ENCODE data around the gene LPAR3.

Gene LPAR3

DNA sequence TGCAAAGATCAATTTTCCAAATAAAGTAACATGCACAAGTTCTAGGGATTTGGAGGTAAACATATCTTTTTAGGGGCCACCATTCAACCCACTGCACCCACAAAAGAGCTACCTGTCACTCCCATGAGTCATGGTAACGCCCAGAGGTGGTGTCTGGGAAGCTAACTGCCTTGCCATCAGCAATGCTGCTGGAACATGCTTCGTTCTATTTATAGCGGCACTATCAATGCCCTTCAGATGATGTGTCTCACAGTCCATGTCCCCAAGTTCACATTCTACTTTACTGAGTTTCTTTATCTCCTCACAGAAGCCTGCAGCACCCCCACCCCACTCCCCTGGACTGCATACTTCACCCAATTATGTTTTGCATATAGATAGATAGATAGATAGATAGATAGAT, 95.4 kb downstream of the LPAR3 start:
- Histone ChIP-seq H3K27me3 (ENCODE audit: control insufficient read depth, low read length) (no peaks in the 10 kb centered on the region), H3F3A (ENCODE audit: control insufficient read depth, insufficient read depth) (no peaks in the 10 kb centered on the region), H3K36me3 (ENCODE audit: control insufficient read depth, low read length) (no peaks in the 10 kb centered on the region), H3K27ac (ENCODE audit: low read depth, low read length) (no peak overlapping the region), H3K9me2 (replicated peaks; ENCODE audit: control insufficient read depth, low read length) (no peaks in the 10 kb centered on the region), H3K4me3 (ENCODE audit: low read length) (no peak overlapping the region), H3K9me3 (ENCODE audit: control insufficient read depth, insufficient read depth, low read length) (no peaks in the 10 kb centered on the region), H3K79me2 (ENCODE audit: control insufficient read depth, low read length) (no peaks in the 10 kb centered on the region), H3K4me2 (ENCODE audit: low read length) (no peak overlapping the region), H4K20me1 (ENCODE audit: control insufficient read depth, insufficient read depth, low read depth, low read length) (no peaks in the 10 kb centered on the region), H3K4me1 (ENCODE audit: control insufficient read depth, low read length) (no peaks in the 10 kb centered on the region)
- TF ChIP-seq CTCF (IDR thresholded peaks at IDR 0.05; ENCODE audit: low read depth, low read length, poor library complexity, severe bottlenecking) (no peak), EZH2phosphoT487 (IDR thresholded peaks at IDR 0.05; ENCODE audit: borderline replicate concordance, low read length) (no peak)

- H3K27me3 ChIP-seq (ENCODE audit: control insufficient read depth, low read length) = no peaks in the 10 kb centered on the region
- no peaks in the 10 kb centered on the region for H3F3A ChIP-seq (ENCODE audit: control insufficient read depth, insufficient read depth)
- H3K9me3 ChIP-seq (ENCODE audit: control insufficient read depth, insufficient read depth, low read length) = no peaks in the 10 kb centered on the region
- H3K79me2 ChIP-seq (ENCODE audit: control insufficient read depth, low read length) = no peaks in the 10 kb centered on the region
- no peaks in the 10 kb centered on the region for H4K20me1 ChIP-seq (ENCODE audit: control insufficient read depth, insufficient read depth, low read depth, low read length)
- no peak overlapping the region for H3K4me2 ChIP-seq (ENCODE audit: low read length)
- H3K27ac ChIP-seq (ENCODE audit: low read depth, low read length) = no peak overlapping the region
- H3K36me3 ChIP-seq (ENCODE audit: control insufficient read depth, low read length) = no peaks in the 10 kb centered on the region
- H3K9me2 ChIP-seq (replicated peaks; ENCODE audit: control insufficient read depth, low read length) = no peaks in the 10 kb centered on the region
- no peaks in the 10 kb centered on the region for H3K4me1 ChIP-seq (ENCODE audit: control insufficient read depth, low read length)
- TF ChIP-seq EZH2phosphoT487 (IDR thresholded peaks at IDR 0.05; ENCODE audit: borderline replicate concordance, low read length) = no peak
- H3K4me3 ChIP-seq (ENCODE audit: low read length) = no peak overlapping the region
Observed at GRCh38 chr1:84795966-84796600, 96.9 kb downstream of the LPAR3 start.

DNA sequence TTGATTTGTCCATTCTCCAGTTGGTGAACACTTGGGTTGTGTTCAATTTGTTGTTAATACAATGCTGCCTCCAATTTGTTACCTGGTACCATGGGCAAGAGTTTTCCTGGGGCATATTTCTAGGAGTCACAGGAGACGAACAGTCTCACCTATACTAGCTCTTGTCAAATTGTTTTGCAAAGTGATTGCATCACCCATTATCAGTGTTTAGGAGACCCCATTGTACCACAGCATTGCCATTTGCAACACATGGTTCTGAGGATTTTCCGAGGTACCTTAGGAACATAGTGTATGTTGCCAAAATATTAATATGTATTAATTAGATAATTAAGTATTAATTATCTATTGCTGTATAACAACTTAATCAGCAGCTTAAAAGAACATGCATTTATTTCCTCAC, 97.8 kb downstream of the LPAR3 start:
- TF ChIP-seq CTCF (IDR thresholded peaks at IDR 0.05; ENCODE audit: low read depth, low read length, poor library complexity, severe bottlenecking) = no peak
- no peaks in the 10 kb centered on the region for H3K36me3 ChIP-seq (ENCODE audit: control insufficient read depth, low read length)
- no peak overlapping the region for H3K4me2 ChIP-seq (ENCODE audit: low read length)
- H3K4me3 ChIP-seq (ENCODE audit: low read length) = no peak overlapping the region
- no peaks in the 10 kb centered on the region for H3K9me2 ChIP-seq (replicated peaks; ENCODE audit: control insufficient read depth, low read length)
- no peaks in the 10 kb centered on the region for H3K9me3 ChIP-seq (ENCODE audit: control insufficient read depth, insufficient read depth, low read length)
- H3K79me2 ChIP-seq (ENCODE audit: control insufficient read depth, low read length) = no peaks in the 10 kb centered on the region
- H3K27me3 ChIP-seq (ENCODE audit: control insufficient read depth, low read length) = no peaks in the 10 kb centered on the region
- H3K27ac ChIP-seq (ENCODE audit: low read depth, low read length) = no peak overlapping the region
- no peaks in the 10 kb centered on the region for H3K4me1 ChIP-seq (ENCODE audit: control insufficient read depth, low read length)
- H4K20me1 ChIP-seq (ENCODE audit: control insufficient read depth, insufficient read depth, low read depth, low read length) = no peaks in the 10 kb centered on the region
- no peaks in the 10 kb centered on the region for H3F3A ChIP-seq (ENCODE audit: control insufficient read depth, insufficient read depth)

- Histone ChIP-seq H3K9me3 (ENCODE audit: control insufficient read depth, insufficient read depth, low read length) (no peaks in the 10 kb centered on the region), H3K9me2 (replicated peaks; ENCODE audit: control insufficient read depth, low read length) (no peaks in the 10 kb centered on the region), H3K4me2 (ENCODE audit: low read length) (no peak overlapping the region), H4K20me1 (ENCODE audit: control insufficient read depth, insufficient read depth, low read depth, low read length) (no peaks in the 10 kb centered on the region), H3K27ac (ENCODE audit: low read depth, low read length) (no peak overlapping the region), H3F3A (ENCODE audit: control insufficient read depth, insufficient read depth) (no peaks in the 10 kb centered on the region), H3K27me3 (ENCODE audit: control insufficient read depth, low read length) (no peaks in the 10 kb centered on the region; the same call in 1 of the 2 replicates), H3K4me3 (ENCODE audit: low read length) (no peak overlapping the region), H3K79me2 (ENCODE audit: control insufficient read depth, low read length) (no peaks in the 10 kb centered on the region), H3K36me3 (ENCODE audit: control insufficient read depth, low read length) (no peaks in the 10 kb centered on the region), H3K4me1 (ENCODE audit: control insufficient read depth, low read length) (no peaks in the 10 kb centered on the region)
- TF ChIP-seq EZH2phosphoT487 (IDR thresholded peaks at IDR 0.05; ENCODE audit: borderline replicate concordance, low read length) (no peak), CTCF (IDR thresholded peaks at IDR 0.05; ENCODE audit: low read depth, low read length, poor library complexity, severe bottlenecking) (no peak)
Observed at GRCh38 chr1:84792421-84792820, 100.6 kb downstream of the LPAR3 start.

All from DOHH2 (cell line).